Measurements from ENCODE around the gene MAPT.

DNA sequence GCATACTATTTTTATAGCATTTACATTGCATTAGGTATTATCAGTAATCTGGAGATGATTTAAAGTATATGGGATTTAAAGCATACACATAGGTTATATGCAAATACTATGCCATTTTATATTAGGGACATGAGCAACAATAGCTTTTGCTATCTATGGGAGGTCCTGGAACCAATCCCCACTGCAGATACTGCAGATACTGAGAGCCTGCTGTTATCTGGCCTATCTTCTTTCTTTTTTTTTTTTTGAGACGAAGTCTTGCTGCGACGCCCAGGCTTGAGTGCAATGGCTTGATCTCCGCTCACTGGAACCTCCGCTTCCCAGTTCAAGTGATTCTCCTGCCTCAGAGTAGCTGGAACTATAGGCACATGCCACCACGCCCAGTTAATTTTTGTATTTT lies 142.1 kb downstream of the MAPT start:
- TF ChIP-seq, protein P1, sequence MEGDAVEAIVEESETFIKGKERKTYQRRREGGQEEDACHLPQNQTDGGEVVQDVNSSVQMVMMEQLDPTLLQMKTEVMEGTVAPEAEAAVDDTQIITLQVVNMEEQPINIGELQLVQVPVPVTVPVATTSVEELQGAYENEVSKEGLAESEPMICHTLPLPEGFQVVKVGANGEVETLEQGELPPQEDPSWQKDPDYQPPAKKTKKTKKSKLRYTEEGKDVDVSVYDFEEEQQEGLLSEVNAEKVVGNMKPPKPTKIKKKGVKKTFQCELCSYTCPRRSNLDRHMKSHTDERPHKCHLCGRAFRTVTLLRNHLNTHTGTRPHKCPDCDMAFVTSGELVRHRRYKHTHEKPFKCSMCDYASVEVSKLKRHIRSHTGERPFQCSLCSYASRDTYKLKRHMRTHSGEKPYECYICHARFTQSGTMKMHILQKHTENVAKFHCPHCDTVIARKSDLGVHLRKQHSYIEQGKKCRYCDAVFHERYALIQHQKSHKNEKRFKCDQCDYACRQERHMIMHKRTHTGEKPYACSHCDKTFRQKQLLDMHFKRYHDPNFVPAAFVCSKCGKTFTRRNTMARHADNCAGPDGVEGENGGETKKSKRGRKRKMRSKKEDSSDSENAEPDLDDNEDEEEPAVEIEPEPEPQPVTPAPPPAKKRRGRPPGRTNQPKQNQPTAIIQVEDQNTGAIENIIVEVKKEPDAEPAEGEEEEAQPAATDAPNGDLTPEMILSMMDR (IDR thresholded peaks at IDR 0.05), result no peak
- TF ChIP-seq POLR2A (IDR thresholded peaks at IDR 0.05), result no peak
